Astrocyte (in vitro differentiated cells and primary cell): Measurements from ENCODE around the gene MIOX.

Experiments
- CTCF ChIP-seq: IDR thresholded peaks from 2 replicates; pipeline ENCODE4 v1.5.1; 2011; ENCODE audit warnings: low read depth, mild to moderate bottlenecking, inconsistent platforms, low read length, moderate library complexity; ENCODE audit not compliant: insufficient read depth
- EZH2 ChIP-seq: IDR thresholded peaks from 2 replicates; pipeline ENCODE4 v1.6.1; 2012; ENCODE audit warnings: mild to moderate bottlenecking, low read length, inconsistent platforms; ENCODE audit not compliant: insufficient read depth

- TF ChIP-seq EZH2 (no peak), CTCF (no peak)
These were observed 47.3 kb upstream of the MIOX start for GRCh38 chr22:50439314-50439870.
